GM13976 (cell line): Measurements from ENCODE around the gene MRPL42.
A peak's percentile ranks its signal among the peaks of the same experiment; 100 is the strongest.

Source experiments
- DNase-seq: peaks from one replicate; pipeline ENCODE4 v3.0.0; 2012; ENCODE audit warnings: low spot score
- in situ Hi-C: fragments of 300-500 bp; cut with MboI; formaldehyde crosslinking; loops from one replicate; pipeline ENCODE4 v1.12.0; 2022; ENCODE audit warnings: low sequenced_read_pairs, mixed read lengths, inconsistent platforms; ENCODE audit not compliant: unreplicated experiment
- TF ChIP-seq, protein P1 (sequence below): IDR thresholded peaks from 2 replicates; pipeline ENCODE4 v1.5.1; 2012; ENCODE audit warnings: borderline replicate concordance, mild to moderate bottlenecking; ENCODE audit not compliant: insufficient read depth; ENCODE audit errors: extremely low read depth, missing control alignments, control extremely low read depth

The MRPL42 gene

DNA sequence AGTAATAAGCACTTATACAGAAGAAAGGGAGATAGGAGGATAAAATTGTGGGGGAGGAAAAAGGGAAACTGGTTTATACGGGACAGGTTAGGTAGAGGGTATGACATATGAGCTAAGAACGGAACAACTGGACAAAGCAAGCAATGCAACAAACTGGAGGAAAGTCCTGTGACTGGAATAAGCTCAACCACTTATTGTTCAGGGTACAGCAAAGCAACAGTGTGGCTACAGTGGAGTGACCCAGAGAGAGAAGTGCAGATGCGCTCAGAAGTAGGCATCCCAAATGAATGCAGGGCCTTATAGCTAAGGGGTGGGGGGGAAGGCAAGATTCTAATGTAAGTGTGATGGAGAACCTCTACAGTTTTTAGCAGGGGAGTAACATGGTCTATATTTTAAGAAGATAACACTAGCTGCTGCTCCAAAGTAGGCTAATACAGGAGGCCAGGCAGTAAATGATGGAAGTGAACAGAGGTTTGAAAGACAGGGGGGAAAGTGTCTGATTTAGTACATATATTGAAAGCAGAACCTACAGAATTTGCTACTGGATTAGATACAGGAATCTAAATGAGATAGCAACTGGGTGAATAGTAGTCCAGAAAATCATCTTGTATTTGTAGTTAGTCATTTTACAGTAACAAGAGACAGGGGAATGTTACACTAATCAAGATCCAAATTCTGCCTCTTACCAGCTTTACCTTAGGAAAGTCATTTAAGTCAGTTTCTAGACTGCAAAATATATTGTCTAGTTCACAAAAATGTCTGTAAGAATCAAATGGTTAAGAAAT lies 28.9 kb upstream of the MRPL42 start:
- TF ChIP-seq, protein P1, sequence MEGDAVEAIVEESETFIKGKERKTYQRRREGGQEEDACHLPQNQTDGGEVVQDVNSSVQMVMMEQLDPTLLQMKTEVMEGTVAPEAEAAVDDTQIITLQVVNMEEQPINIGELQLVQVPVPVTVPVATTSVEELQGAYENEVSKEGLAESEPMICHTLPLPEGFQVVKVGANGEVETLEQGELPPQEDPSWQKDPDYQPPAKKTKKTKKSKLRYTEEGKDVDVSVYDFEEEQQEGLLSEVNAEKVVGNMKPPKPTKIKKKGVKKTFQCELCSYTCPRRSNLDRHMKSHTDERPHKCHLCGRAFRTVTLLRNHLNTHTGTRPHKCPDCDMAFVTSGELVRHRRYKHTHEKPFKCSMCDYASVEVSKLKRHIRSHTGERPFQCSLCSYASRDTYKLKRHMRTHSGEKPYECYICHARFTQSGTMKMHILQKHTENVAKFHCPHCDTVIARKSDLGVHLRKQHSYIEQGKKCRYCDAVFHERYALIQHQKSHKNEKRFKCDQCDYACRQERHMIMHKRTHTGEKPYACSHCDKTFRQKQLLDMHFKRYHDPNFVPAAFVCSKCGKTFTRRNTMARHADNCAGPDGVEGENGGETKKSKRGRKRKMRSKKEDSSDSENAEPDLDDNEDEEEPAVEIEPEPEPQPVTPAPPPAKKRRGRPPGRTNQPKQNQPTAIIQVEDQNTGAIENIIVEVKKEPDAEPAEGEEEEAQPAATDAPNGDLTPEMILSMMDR = no peak
- no peak for DNase-seq
- in situ Hi-C loops = no loop called here

DNA sequence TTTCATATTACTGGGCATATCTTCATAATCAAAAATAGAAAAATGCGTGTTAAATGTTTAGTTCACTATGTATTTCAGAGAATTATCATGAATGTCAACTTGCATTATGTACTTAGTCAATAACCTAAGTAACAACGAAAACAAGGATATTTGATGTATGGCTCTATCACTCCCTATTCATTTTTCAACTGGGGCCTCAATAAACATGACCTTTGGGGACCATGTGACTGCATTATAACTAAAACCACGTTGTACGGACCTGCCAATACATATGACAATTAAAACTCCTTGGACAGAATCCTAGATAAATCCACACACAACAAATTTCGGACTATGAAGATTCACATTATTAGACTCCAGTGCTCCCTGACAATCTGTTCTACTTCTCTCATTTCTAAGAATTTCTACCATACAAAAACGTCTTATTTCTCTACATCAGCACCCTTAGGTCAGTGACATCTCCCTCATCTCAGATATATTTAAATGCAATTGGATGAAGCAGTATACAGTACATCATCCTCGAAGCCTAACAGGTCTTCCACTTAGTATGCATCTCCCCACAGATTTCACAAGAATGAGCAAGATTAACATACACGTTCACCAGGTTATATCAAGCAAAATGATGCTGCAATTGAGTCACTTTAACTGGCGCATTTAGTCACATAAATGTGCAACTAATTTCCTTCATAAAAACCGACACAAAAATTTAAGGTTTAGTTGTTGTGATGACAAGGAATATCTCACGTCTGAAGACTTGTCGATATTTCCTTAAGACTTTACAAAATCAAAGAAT lies 27.1 kb upstream of the MRPL42 start:
- no peak for DNase-seq
- in situ Hi-C loops = no loop called here
- TF ChIP-seq, protein P1 = no peak

DNA sequence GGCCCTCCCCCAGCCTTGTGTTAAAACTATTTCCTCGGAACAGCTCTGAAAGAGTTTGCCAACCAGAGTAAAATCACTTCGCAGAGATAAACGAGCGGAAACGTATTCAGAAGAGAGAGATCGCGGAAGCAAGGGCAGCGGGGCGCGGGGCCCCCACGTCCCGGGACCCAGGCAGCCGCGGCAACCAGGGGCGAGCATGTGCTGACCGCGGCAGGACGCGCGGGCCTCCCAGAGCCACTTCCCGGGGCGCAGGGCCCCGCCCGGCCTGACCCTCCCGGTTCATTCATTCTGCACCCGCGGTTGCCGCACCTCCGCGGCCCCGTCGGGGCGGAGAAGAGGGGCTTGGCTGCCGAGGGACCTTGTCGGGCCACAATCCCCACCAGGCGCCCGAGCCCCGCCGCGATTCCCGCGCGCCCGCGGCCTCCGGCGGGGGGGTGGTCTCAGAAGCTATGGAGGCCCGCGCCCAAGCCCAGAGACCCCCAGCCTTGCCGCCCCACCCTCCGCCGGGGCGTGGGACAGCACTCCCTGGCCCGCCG lies 26.2 kb upstream of the MRPL42 start:
- DNase-seq = peak; percentile 44
- TF ChIP-seq, protein P1 = no peak
- in situ Hi-C loops = no loop called here

DNA sequence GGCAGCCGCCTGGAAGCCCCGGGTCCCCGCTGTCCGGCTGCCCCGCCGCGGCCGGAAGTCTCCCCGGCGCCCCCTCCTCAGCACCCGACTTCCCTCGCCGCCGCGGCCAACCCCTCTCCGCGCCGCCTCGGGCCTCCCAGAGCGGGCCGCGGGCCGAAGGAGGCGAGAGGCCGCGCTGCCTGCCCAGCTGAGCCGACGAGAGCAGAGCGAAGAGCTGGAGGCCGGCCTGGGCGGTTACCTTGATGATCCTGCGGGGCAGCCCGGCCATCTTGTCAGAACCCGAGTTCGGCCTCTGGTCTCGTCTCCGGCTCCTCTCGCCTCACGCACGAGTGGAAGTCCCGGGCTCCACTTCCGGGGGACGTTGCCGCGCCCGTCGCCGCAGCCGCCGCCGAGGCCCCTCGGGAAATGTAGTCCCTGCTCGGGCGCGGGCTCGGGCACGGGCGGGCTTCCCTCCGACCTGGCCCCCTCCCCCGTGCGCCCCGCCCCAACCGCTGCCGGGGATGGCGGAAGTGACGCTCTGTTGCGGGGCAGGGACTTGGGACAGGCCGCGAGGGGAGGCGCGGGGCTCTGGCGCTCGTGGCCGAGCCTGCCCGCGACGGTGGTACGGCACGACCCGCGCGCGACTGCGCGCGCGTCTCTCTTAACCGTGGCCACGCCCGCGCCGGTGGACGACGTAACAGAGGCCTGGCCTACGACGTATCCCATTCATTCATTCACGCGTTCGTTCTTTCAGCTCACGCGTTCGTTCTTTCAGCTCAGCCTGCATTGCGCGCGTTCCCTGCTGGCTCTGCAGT lies 25.5 kb upstream of the MRPL42 start, which contains the start of gene UBE2N:
Gene UBE2N (minus strand): TSS at position 331 of the 794 bp plus-strand sequence. CDS start 63 bp downstream, at position 268.
- peak; percentile 94 for DNase-seq
- in situ Hi-C loops = no loop called here
- TF ChIP-seq, protein P1 = no peak

DNA sequence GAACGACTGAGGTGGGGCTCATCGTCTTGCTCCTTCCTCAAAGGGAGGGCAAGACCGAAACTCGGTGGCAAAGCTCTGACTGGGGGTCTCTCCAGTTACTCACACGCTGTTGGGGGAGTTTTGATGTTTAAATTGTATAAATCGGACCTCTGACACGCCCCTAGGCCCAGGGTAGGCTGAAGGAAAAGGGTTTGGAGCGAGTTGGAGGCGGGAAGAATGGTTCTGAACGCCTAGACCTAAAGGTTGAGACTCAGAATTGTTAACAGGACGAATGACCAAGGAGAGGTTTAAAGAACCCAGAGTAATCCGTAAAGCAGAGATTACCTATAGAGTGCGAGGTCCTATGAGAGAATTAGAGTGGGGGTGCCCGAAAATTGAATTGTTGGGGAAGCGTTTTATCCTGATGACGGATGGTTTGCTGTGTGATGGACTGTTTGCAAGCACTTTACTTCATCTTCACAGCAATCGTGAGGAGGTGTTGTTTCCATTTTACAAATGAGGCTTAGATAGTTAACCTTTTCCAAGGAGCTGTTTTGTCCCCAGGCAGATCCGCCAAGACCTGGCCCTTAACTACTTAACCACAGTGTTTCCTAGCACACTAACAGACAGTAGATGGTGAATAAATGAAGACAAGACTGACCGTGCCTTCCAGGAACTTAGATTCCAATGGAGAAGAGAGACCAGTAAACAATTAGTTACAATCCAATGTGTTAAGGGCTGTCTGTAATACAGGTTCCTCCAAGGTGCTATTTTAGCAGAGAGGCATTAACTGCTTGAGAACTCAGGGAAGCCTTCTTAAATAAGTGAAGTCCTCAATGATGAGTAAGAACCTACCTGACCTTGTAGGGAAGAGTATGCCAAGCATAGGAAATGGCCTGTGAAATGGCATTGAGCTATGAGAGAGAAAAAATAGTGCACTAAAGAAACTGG lies 24.6 kb upstream of the MRPL42 start:
- in situ Hi-C loops = no loop called here
- DNase-seq = no peak
- TF ChIP-seq, protein P1 = no peak

DNA sequence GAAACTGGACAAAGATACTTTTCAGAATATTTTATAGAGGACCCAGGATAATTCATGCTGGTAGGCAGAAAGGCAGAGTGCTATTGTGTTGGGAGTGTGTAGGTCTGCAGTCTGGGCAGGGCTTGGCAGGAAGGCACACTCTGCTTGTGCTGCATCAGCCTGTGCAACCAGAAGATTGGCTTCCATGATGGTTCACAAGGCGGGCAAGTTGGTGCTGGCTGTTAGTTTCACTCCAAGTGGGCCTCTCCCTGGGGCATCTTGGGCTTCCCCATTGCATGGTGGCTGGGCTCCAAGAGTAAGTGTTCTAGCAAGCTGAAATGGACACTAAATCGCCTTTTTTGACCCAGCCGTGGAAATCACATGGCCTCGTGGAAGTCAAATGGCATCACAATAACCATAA lies 23.7 kb upstream of the MRPL42 start:
- TF ChIP-seq, protein P1 = no peak

More for the DNA sequence above, 23.7 kb upstream of the MRPL42 start:
- DNase-seq = no peak
- in situ Hi-C loops = no loop called here
